Activated CD4-positive, alpha-beta T cell treated with anti-CD3 and anti-CD28 coated beads for 4 hours (primary cell): Measurements from ENCODE around the gene CCDC170.

Experiments used
- DNase-seq, 2 donors: peaks; one replicate each; pipeline ENCODE4 v3.0.0-alpha.2; 2020

The CCDC170 gene

GRCh38 chr6:151663559-151663958 lies 169.7 kb downstream of the CCDC170 start:
- DNase-seq: no peak

- DNase-seq: no peak
Observed at GRCh38 chr6:151664390-151664789, 170.6 kb downstream of the CCDC170 start.

DNA sequence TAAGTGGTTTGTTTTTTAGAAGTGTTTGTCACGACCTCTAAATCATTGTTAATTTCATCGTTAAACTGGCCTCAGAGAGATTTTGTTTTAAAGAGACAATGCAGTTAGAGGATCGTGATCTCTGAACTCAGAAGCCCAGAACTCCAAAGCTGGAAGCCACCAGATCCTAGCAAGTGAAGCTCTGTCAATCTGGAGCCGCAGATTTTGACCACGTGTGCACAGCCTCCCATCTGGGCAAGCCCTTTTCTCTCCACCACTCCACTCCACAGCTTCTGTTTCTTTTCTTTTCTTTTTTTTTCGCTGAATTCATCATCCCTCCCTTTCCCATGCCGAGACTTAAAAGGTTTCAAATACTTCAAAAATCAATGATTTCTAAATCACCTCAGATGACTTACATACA lies 171.5 kb downstream of the CCDC170 start:
- no peak for DNase-seq

GRCh38 chr6:151666526-151666925 lies 172.7 kb downstream of the CCDC170 start:
- no peak for DNase-seq

DNA sequence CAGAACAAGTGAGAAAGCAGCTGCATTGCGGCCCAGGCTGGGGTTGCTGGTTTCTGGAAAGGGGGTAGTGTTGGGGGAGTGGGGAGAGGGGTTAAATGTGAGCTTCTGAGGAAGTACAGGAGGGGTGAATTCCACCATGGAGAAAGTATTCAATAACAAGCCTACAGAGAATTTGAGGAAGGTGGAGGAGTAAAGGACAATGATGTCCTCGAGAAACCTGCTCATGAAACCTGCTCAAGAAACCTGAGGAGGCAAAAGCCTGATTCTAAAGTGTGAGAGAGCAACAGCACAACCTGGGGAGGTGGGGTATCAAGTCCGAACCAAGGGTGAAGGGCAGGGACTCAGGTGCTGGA lies 175.4 kb downstream of the CCDC170 start:
- DNase-seq: no peak

- no peak for DNase-seq
Observed at GRCh38 chr6:151670116-151670515, 176.3 kb downstream of the CCDC170 start.
